ENCODE data around the gene ANO10. TPM values are rescaled to one million over a fixed set of nuclear protein-coding genes. Genes with fewer than 3 reads are reported as not detected.

The ANO10 gene
- total and polyA plus RNA-seq, 10 donors, result 2.6 to 21.7 (median 16.6) TPM

DNA sequence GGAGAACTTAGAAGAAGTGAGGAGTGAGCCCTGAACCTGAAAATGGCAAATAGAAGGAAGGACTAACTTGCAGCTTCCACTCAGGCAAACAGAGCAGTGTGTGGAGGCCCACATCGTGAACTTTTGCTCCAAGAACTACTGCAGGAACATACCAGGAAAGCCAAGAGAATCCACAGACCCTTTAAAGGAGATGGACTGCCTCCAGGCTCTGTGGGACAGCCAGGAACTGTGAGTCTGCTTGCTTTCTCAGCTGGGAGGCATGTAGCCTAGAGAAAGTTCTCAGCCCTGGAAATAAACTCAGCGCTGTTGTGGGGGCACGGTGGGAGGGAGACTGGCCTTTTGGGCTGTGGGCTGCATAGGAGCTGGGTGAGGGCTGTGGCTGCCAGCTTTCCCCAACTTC is 242.5 kb downstream of the ANO10 start:
- intact Hi-C loops (cut with DNase I; ENCODE audit: low total_unique reads), result no loop called here
- DNase-seq, result no peak
- no peaks in the 10 kb centered on the region for H3K27me3 ChIP-seq (replicated peaks in 1 of 7)
- H3K27ac ChIP-seq, result peak overlapping the region in 1 of 8 donors; percentile 28
- H3K36me3 ChIP-seq, result no peaks in the 10 kb centered on the region
- H3K4me3 ChIP-seq, result no peak overlapping the region
- TF ChIP-seq POLR2AphosphoS5 (IDR thresholded peaks at IDR 0.05) (no peak), POLR2A (IDR thresholded peaks at IDR 0.05) (no peak), CTCF (IDR thresholded peaks at IDR 0.05 in 8 of 11, conservative IDR thresholded peaks at IDR 0.05 in 3 of 11) (no peak)
- peaks cover 0 to 2% (median 0%) of the 10 kb centered on the region in 8 donors for H3K9me3 ChIP-seq
- WGBS, 5 donors, result 81 to 88% (median 84%) methylated on average over 3 of the region's 3 CpGs
- peaks cover 2 to 21% (median 6%) of the 10 kb centered on the region in 6 donors for H3K4me1 ChIP-seq

DNA sequence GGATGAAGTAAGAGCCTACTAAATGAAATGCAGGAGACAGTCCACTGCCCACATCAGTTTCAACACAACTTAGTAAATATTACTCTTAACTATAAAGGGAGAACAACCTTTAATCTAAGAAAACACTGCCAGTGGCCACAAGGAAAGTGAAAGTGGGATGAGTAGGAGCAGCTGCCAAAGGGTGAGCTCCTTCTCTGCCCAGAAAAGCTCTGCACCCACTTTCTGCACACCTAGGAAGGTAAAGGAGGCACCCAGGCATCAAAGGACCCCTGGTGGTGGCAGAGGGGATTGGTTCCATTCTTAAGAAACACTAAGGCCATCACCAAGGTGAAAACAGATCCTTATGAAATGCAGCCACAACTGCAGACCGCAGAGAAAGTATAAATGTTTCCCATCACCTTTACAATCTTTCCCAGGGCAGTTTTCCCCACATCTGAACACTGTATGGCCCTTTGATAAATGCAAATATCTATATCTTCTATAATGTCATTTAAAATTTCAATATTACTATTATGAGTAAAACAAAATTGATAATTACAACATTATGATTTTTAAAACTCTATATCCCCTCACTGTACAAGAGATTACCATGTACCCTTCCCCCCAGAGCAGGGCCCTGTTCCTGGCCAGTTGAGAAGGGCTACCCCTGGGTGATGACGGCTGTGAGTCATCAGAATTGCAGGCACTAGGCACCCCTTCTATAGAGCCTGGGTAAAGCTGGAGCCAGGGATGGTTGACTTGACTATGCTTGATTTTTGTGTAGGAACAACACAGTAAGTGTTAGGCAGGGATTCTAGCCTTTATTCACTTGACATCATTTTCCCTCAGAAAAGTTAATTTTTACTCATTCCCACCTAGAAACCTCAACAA is 243.5 kb downstream of the ANO10 start:
- peak; percentile 82 for DNase-seq
- H3K36me3 ChIP-seq, result no peaks in the 10 kb centered on the region
- H3K9me3 ChIP-seq, result no peaks in the 10 kb centered on the region
- intact Hi-C loops (cut with DNase I; ENCODE audit: low total_unique reads), result no loop called here
- H3K4me1 ChIP-seq, result peaks cover 2 to 21% (median 6%) of the 10 kb centered on the region in 6 donors
- H3K27ac ChIP-seq, result peak overlapping the region in 1 of 8 donors; percentile 28
- WGBS, 5 donors, result 84 to 96% (median 91%) methylated on average over 2 of the region's 2 CpGs
- H3K27me3 ChIP-seq (replicated peaks in 1 of 7), result no peaks in the 10 kb centered on the region
- TF ChIP-seq CTCF (IDR thresholded peaks at IDR 0.05 in 8 of 11, conservative IDR thresholded peaks at IDR 0.05 in 3 of 11) (peak; percentile 48 to 83 (median 73)), POLR2A (IDR thresholded peaks at IDR 0.05) (no peak)
- H3K4me3 ChIP-seq, result no peak overlapping the region

DNA sequence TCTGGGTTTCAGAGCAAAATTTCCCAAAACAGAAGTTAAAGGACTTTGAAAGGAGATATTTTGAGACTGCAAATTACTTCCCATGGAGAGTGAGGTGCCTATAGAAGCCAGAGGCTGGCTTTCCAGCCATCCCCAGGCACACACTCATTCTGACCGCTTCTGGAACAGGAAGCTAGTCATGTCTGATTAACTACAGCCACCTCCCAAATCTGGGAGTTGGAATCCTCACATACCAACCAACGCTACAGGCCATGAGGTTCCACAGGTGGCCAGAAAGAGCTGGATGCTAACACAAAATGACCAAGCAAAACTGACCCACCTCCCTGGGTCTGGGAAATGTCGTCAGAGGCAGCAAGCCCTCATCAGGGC is 248.3 kb downstream of the ANO10 start:
- Histone ChIP-seq H3K9me3 (no peaks in the 10 kb centered on the region), H3K36me3 (no peaks in the 10 kb centered on the region), H3K27ac (no peak overlapping the region), H3K4me3 (no peak overlapping the region), H3K27me3 (replicated peaks in 1 of 7) (no peaks in the 10 kb centered on the region), H3K4me1 (peaks cover 2 to 46% (median 6%) of the 10 kb centered on the region in 6 donors)
- no peak for DNase-seq
- WGBS, 5 donors, result 82 to 95% (median 88%) methylated on average over 3 of the region's 3 CpGs
- no peak for TF ChIP-seq POLR2AphosphoS5 (IDR thresholded peaks at IDR 0.05)
- TF ChIP-seq POLR2A (IDR thresholded peaks at IDR 0.05), result no peak
- no peak for TF ChIP-seq CTCF (IDR thresholded peaks at IDR 0.05 in 8 of 11, conservative IDR thresholded peaks at IDR 0.05 in 3 of 11)
- intact Hi-C loops (cut with DNase I; ENCODE audit: low total_unique reads), result no loop called here

DNA sequence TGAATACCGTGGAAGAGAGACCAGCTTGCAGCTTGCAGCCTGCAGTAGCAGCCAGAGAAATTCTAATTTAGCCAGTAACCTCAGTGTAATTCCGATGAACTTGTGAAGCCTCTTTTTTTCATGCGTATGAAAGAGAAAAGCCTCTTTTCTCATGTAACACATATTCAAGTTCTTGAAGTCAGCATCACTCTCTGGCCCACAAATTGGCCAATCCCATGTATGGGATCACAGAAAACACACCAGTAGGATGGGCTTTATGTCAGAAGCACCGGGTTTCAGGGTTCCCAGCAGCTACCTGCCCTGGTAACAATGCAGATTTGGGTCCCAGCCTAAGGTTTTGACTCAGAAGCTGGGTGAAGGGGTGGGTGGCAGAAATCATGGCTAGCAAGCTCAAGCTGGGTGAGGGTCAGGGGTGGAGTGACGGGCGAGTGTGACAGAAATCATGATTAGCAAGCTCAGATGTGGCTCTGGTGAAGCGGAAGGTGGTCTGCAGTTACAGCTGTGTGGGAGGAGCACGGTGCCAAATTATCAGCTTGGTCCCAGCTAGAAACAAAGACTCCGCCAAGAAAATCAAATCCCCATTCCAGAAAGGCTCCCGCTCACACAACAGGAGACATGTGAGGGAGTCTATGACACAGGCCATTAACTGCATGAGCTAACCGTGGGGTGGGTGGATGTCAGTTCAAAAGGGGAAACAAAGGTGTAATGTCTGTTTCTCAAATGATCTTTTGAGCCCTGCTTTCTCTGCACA is 248.8 kb downstream of the ANO10 start:
- Histone ChIP-seq H3K9me3 (no peaks in the 10 kb centered on the region), H3K36me3 (no peaks in the 10 kb centered on the region), H3K4me3 (no peak overlapping the region), H3K27ac (no peak overlapping the region), H3K27me3 (replicated peaks in 1 of 7) (no peaks in the 10 kb centered on the region), H3K4me1 (peaks cover 2 to 43% (median 3%) of the 10 kb centered on the region in 6 donors)
- TF ChIP-seq POLR2AphosphoS5 (IDR thresholded peaks at IDR 0.05) (no peak), CTCF (IDR thresholded peaks at IDR 0.05 in 8 of 11, conservative IDR thresholded peaks at IDR 0.05 in 3 of 11) (no peak), POLR2A (IDR thresholded peaks at IDR 0.05) (no peak)
- intact Hi-C loops (cut with DNase I; ENCODE audit: low total_unique reads), result no loop called here
- WGBS, 5 donors, result 89 to 95% (median 91%) methylated on average over 11 of the region's 11 CpGs
- DNase-seq, result no peak

Data from spleen (tissue), 11 donors.